Breast epithelium (tissue), 4 donors: ENCODE results near the gene SOX18. TPM values are rescaled to one million over a fixed set of nuclear protein-coding genes. Genes with fewer than 3 reads are reported as not detected.

ENCODE experiments used
- DNase-seq, 2 donors: peaks; one replicate each; pipeline ENCODE4 v3.0.0-alpha.2; 2019; ENCODE audit warnings: low spot score in 2 of 2
- H3K27ac ChIP-seq, 2 donors: fragments of 200-600 bp; sonication (generic) in 1 of 2; one replicate each; pipeline ENCODE4 v1.5.1; 2016 to 2019; ENCODE audit warnings: mild to moderate bottlenecking in 1 of 2
- H3K27me3 ChIP-seq, 2 donors: fragments of 200-600 bp; sonication (generic) in 1 of 2; one replicate each; pipeline versions ENCODE4 v1.5.1 to v1.6.0; 2017 to 2019; ENCODE audit warnings: control low read depth in 1 of 2, mild to moderate bottlenecking in 1 of 2
- H3K36me3 ChIP-seq: fragments of 200-600 bp; one replicate; pipeline ENCODE4 v1.5.1; 2019
- H3K4me1 ChIP-seq, 2 donors: fragments of 200-600 bp; sonication (generic); one replicate each; pipeline ENCODE4 v1.5.1; 2016 to 2019; ENCODE audit warnings: control low read depth in 1 of 2
- H3K4me3 ChIP-seq, 3 donors: fragments of 200-600 bp; sonication (generic); 1 replicate in 2 of 3; 2 replicates in 1 of 3; pipeline ENCODE4 v1.5.1; 2016 to 2019; ENCODE audit warnings: mild to moderate bottlenecking in 3 of 3, moderate library complexity in 2 of 3
- H3K9me3 ChIP-seq, 2 donors: fragments of 200-600 bp; sonication (generic) in 1 of 2; one replicate each; pipeline ENCODE4 v1.5.1; 2016 to 2019; ENCODE audit warnings: control low read depth in 1 of 2
- CTCF ChIP-seq, 3 donors: fragments of 450-650 bp; IDR thresholded peaks; one replicate each; pipeline ENCODE4 v1.5.1; 2016 to 2017; ENCODE audit warnings: antibody characterized with exemption in 3 of 3, mild to moderate bottlenecking in 3 of 3, moderate library complexity in 3 of 3
- POLR2A ChIP-seq: fragments of 450-650 bp; IDR thresholded peaks from one replicate; pipeline ENCODE4 v1.6.1; 2016; ENCODE audit warnings: antibody characterized with exemption, mild to moderate bottlenecking, moderate library complexity
- POLR2AphosphoS5 ChIP-seq, 3 donors: sonication (generic); formaldehyde crosslinking; IDR thresholded peaks; one replicate each; pipeline ENCODE4 v1.6.1; 2017; ENCODE audit warnings: antibody characterized with exemption in 3 of 3
- intact Hi-C: fragments of 100-400 bp; cut with DNase I; formaldehyde crosslinking; loops from one replicate; pipeline ENCODE4 v1.15.1; 2023; ENCODE audit warnings: low total_unique reads
- total RNA-seq, 3 donors: library from RNA; depleted of rRNA; stranded (reverse); fragments of >200 nt; gene quantifications; one replicate each; pipeline ENCODE4 v1.1.0, GENCODE V29; 2016

SOX18 gene
- total RNA-seq: 1 to 10 TPM; 1.8 to 8.8 (median 3.2) TPM

DNA sequence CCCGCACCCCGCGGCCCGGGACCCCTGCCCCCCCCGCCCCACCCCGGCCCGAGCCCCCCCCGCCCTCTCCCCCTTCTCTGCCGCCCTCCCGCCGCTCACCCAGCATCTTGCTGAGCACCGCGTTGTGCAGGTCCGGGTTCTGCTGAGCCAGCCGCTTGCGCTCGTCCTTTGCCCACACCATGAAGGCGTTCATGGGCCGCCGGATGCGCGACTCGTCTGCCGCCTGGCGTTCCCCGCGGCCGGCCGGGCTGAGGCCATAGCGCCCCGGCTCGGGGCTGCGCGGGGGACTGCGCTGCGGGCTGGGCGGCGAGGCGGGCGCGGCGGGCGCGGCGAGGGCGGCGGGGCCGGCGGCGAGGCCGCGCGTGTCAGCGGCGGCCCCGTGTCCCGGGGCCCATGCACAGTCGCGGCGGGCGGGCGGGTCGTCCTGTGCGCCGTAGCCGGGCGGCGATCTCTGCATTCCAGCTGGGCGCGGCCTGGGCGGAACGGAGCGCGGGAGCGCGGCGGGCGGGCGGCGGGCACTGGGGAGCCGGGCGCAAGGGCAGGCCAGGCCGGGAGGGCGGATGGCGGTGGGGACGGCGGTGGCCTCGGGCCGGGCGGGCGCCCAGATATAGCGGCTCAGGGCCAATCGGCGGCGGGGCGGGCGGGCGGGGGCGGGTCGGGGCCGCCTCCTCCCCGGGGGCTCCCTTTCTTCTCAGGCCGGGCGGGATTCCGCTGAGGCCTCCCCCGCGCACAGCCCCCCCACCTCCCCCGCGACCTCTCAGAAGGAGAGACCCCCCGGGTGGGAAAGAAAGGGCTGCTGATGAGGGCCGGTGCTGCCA lies at the start of gene SOX18:
Gene SOX18 (minus strand): TSS at position 580 of the 818 bp plus-strand sequence. CDS start 123 bp downstream, at position 457.
- intact Hi-C loops: no loop called here
- no peak for DNase-seq
- Histone ChIP-seq H3K4me3 (peak within 1 kb of the TSS; percentile 37 to 64 (median 41)), H3K27ac (peak within 1 kb of the TSS in 1 of 2 donors; percentile 80), H3K27me3 (peaks cover 3 to 69% of the 10 kb centered on the region in 2 donors), H3K36me3 (no peaks in the 10 kb centered on the region), H3K4me1 (peaks cover 0 to 4% of the 10 kb centered on the region in 2 donors), H3K9me3 (no peaks in the 10 kb centered on the region)
- TF ChIP-seq POLR2A: no peak
- TF ChIP-seq CTCF (IDR thresholded peaks at IDR 0.05): no peak
- no peak for TF ChIP-seq POLR2AphosphoS5 (IDR thresholded peaks at IDR 0.05)

- H3K9me3 ChIP-seq: no peaks in the 10 kb centered on the region
- H3K27ac ChIP-seq: no peak overlapping the region
- H3K27me3 ChIP-seq: peaks cover 5 to 27% of the 10 kb centered on the region in 2 donors
- intact Hi-C loops: no loop called here
- no peak overlapping the region for H3K4me3 ChIP-seq
- TF ChIP-seq CTCF (IDR thresholded peaks at IDR 0.05) (no peak), POLR2AphosphoS5 (IDR thresholded peaks at IDR 0.05) (no peak)
- DNase-seq: no peak
- no peaks in the 10 kb centered on the region for H3K4me1 ChIP-seq
- H3K36me3 ChIP-seq: no peaks in the 10 kb centered on the region
Measured at GRCh38 chr20:64098471-64099013, 49.1 kb upstream of the SOX18 start.

DNA sequence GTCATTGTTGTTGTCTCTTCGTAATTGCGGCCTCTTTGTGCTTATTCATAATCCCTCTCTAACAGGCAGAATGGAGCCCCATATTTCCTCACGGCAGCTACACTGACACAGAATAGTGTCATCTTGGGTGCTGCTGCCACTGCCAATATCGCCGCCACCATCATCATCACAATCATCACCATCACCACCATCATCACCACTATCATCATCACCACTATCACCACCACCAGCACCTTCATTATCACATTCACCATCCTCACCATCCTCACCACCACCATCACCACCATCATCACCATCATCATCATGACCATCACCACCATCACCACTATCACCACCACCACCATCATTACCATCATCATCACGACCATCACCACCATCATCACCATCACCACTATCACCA lies 47.1 kb upstream of the SOX18 start:
- Histone ChIP-seq H3K27me3 (peaks cover 0 to 8% of the 10 kb centered on the region in 2 donors), H3K9me3 (no peaks in the 10 kb centered on the region), H3K4me3 (no peak overlapping the region), H3K4me1 (no peaks in the 10 kb centered on the region), H3K36me3 (no peaks in the 10 kb centered on the region), H3K27ac (no peak overlapping the region)
- no peak for TF ChIP-seq CTCF (IDR thresholded peaks at IDR 0.05)
- intact Hi-C loops: no loop called here
- DNase-seq: no peak

- Histone ChIP-seq H3K27ac (no peak overlapping the region), H3K27me3 (peaks cover 0 to 4% of the 10 kb centered on the region in 2 donors), H3K9me3 (no peaks in the 10 kb centered on the region), H3K4me1 (no peaks in the 10 kb centered on the region), H3K36me3 (no peaks in the 10 kb centered on the region), H3K4me3 (no peak overlapping the region)
- intact Hi-C loops: no loop called here
- no peak for DNase-seq
- no peak for TF ChIP-seq CTCF (IDR thresholded peaks at IDR 0.05)
- TF ChIP-seq POLR2A: no peak
- TF ChIP-seq POLR2AphosphoS5 (IDR thresholded peaks at IDR 0.05): no peak
Measured at GRCh38 chr20:64095927-64096326, 46.5 kb upstream of the SOX18 start.

DNA sequence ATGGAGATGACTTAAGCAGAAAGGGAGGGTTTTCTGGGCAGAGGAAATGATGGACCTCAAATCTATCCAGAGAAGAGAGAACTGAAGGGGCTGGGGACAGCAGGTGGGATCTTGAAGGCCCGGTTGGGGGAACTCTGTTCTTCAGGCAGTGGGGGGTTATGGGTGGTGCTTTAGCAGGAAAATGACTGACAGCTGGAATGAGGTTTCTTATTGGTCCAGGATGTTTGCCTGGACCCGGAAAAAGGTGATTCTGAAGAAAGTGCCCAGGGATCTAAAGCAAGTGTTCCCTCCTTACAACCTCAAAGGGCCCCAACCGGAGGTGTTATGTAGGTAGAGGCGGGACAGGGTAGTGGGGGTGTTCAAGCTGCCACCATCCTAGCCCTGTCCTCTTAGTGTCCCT lies 46.0 kb upstream of the SOX18 start:
- Histone ChIP-seq H3K4me1 (no peaks in the 10 kb centered on the region), H3K27ac (no peak overlapping the region), H3K27me3 (peaks cover 0 to 2% of the 10 kb centered on the region in 2 donors), H3K36me3 (no peaks in the 10 kb centered on the region), H3K9me3 (no peaks in the 10 kb centered on the region), H3K4me3 (no peak overlapping the region)
- intact Hi-C loops: no loop called here
- TF ChIP-seq CTCF (IDR thresholded peaks at IDR 0.05): no peak
- no peak for TF ChIP-seq POLR2AphosphoS5 (IDR thresholded peaks at IDR 0.05)
- no peak for TF ChIP-seq POLR2A
- no peak for DNase-seq
